Neural cell (in vitro differentiated cells): ENCODE results near the gene PDE4D. TPM values are rescaled to one million over a fixed set of nuclear protein-coding genes. Genes with fewer than 3 reads are reported as not detected.

Source experiments
- H2AFZ ChIP-seq: fragments of 200-600, 300-800 bp; sonication (generic), shearing (Covaris generic); 2 replicates; pipeline ENCODE4 v1.6.0; 2014; ENCODE audit warnings: low read depth, mild to moderate bottlenecking, antibody characterized with exemption, low read length, moderate library complexity
- H3F3A ChIP-seq: fragments of 200-600 bp; shearing (Covaris generic); 2 replicates; pipeline ENCODE4 v1.6.1; 2016; ENCODE audit warnings: mild to moderate bottlenecking, moderate library complexity, mixed read lengths, antibody characterized with exemption, low read length; ENCODE audit not compliant: insufficient read depth, poor library complexity, severe bottlenecking
- H3K27ac ChIP-seq: fragments of 200-600, 300-800 bp; sonication (generic), shearing (Covaris generic); 2 replicates; pipeline ENCODE4 v1.5.1; 2014; ENCODE audit warnings: mild to moderate bottlenecking, low read length, moderate library complexity
- H3K27me3 ChIP-seq: fragments of 300-800, 200-600 bp; sonication (generic), shearing (Covaris generic); 2 replicates; pipeline ENCODE4 v1.6.0; 2014; ENCODE audit warnings: mild to moderate bottlenecking, low read depth, low read length, moderate library complexity; ENCODE audit not compliant: insufficient read depth
- H3K36me3 ChIP-seq: fragments of 300-800, 200-600 bp; sonication (generic), shearing (Covaris generic); 2 replicates; pipeline ENCODE4 v1.5.1; 2014; ENCODE audit warnings: mild to moderate bottlenecking, antibody characterized with exemption, low read length, moderate library complexity; ENCODE audit not compliant: insufficient read depth
- H3K4me2 ChIP-seq: fragments of 300-800, 200-600 bp; sonication (generic), shearing (Covaris generic); 2 replicates; pipeline ENCODE4 v1.6.0; 2014; ENCODE audit warnings: mild to moderate bottlenecking, low read length
- H3K4me3 ChIP-seq: fragments of 300-800, 200-600 bp; sonication (generic), shearing (Covaris generic); 2 replicates; pipeline ENCODE4 v1.5.1; 2014; ENCODE audit warnings: mild to moderate bottlenecking, low read length, moderate library complexity
- H3K79me2 ChIP-seq: fragments of 200-600 bp; shearing (Covaris generic); replicated peaks from 2 replicates; pipeline ENCODE4 v1.6.0; 2014; ENCODE audit warnings: mild to moderate bottlenecking, low read length, moderate library complexity; ENCODE audit not compliant: insufficient read depth
- H3K9ac ChIP-seq: fragments of 300-800, 200-600 bp; sonication (generic), shearing (Covaris generic); 2 replicates; pipeline ENCODE4 v1.6.1; 2016; ENCODE audit warnings: mild to moderate bottlenecking, low read length, mixed read lengths
- H3K9me2 ChIP-seq: fragments of 200-600 bp; shearing (Covaris generic); 2 replicates; pipeline ENCODE4 v1.6.1; 2016; ENCODE audit warnings: mild to moderate bottlenecking, low read length, mixed read lengths; ENCODE audit not compliant: insufficient read depth
- H3K9me3 ChIP-seq: fragments of 200-600, 300-800 bp; sonication (generic), shearing (Covaris generic); 2 replicates; pipeline ENCODE4 v1.6.1; 2016; ENCODE audit warnings: mild to moderate bottlenecking, mixed run types, low read length, moderate library complexity, mixed read lengths
- H4K20me1 ChIP-seq: fragments of 200-600 bp; shearing (Covaris generic); 2 replicates; pipeline ENCODE4 v1.6.1; 2016; ENCODE audit warnings: mild to moderate bottlenecking, mixed run types; ENCODE audit not compliant: insufficient read depth
- EZH2 ChIP-seq: fragments of 200-600, 300-800 bp; shearing (Covaris generic), sonication (generic); IDR thresholded peaks from 2 replicates; pipeline ENCODE4 v1.6.1; 2014; ENCODE audit warnings: antibody characterized with exemption, low read length, borderline replicate concordance, mild to moderate bottlenecking; ENCODE audit not compliant: insufficient read depth, poor library complexity, severe bottlenecking
- MXI1 ChIP-seq: fragments of 450-650 bp; conservative IDR thresholded peaks from 2 replicates; pipeline ENCODE4 v1.6.1; 2014; ENCODE audit warnings: antibody characterized with exemption, mild to moderate bottlenecking; ENCODE audit not compliant: poor library complexity, severe bottlenecking
- POLR2AphosphoS5 ChIP-seq: IDR thresholded peaks from 2 replicates; pipeline ENCODE4 v1.6.1; 2012
- RAD21 ChIP-seq: fragments of 450-650 bp; conservative IDR thresholded peaks from 2 replicates; pipeline ENCODE4 v1.6.1; 2014; ENCODE audit warnings: antibody characterized with exemption, mild to moderate bottlenecking, moderate library complexity
- SMC3 ChIP-seq: fragments of 450-650 bp; conservative IDR thresholded peaks from 2 replicates; pipeline ENCODE4 v1.6.1; 2014; ENCODE audit warnings: antibody characterized with exemption, mild to moderate bottlenecking, moderate library complexity; ENCODE audit not compliant: poor library complexity
- TAF1 ChIP-seq: IDR thresholded peaks from 2 replicates; pipeline ENCODE4 v1.6.1; 2012; ENCODE audit warnings: low read depth
- polyA plus RNA-seq: library from polyadenylated mRNA; depleted of rRNA; stranded (reverse); fragments of >200 nt; gene quantifications from 2 replicates; pipeline ENCODE4 v1.2.3, GENCODE V29; 2014
- TF ChIP-seq, protein P1 (sequence below): fragments of 450-650 bp; IDR thresholded peaks from 2 replicates; pipeline ENCODE4 v1.5.1; 2014; ENCODE audit warnings: antibody characterized with exemption, mild to moderate bottlenecking, moderate library complexity; ENCODE audit not compliant: poor library complexity, severe bottlenecking
- TF ChIP-seq, protein P2 (sequence below): IDR thresholded peaks from 2 replicates; pipeline ENCODE4 v1.6.1; 2012; ENCODE audit warnings: borderline replicate concordance

The PDE4D gene
- polyA plus RNA-seq, 1 donor from 2014 or later = 42.8 TPM

DNA sequence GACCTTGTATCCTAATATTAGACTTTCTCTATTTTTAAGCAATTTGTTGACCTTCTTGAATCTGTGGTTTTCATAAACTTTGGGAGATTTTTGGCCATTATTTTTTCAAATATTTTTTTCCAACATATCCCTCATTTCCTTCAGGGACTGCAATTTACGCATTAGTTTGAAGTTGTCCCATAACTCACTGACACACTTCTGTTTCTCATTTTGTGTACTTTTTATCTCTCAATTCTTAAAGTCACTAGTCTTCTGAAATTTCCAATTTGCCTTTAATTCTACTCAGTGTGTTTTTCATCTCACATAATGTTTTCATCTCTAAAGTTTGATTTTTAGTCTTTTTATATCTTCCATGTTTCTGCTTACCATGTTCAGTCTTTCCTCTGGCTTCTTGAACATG is 953.9 kb downstream of the PDE4D start:
- Histone ChIP-seq H3K9ac (no peak overlapping the region), H3K36me3 (no peaks in the 10 kb centered on the region), H4K20me1 (no peaks in the 10 kb centered on the region), H3K4me3 (no peak overlapping the region), H2AFZ (no peak overlapping the region), H3K27ac (no peak overlapping the region), H3K9me2 (no peaks in the 10 kb centered on the region), H3K27me3 (no peaks in the 10 kb centered on the region), H3K9me3 (no peaks in the 10 kb centered on the region), H3F3A (no peaks in the 10 kb centered on the region), H3K79me2 (no peaks in the 10 kb centered on the region), H3K4me2 (no peak overlapping the region)
- TF ChIP-seq TAF1 = no peak
- TF ChIP-seq, protein P1, sequence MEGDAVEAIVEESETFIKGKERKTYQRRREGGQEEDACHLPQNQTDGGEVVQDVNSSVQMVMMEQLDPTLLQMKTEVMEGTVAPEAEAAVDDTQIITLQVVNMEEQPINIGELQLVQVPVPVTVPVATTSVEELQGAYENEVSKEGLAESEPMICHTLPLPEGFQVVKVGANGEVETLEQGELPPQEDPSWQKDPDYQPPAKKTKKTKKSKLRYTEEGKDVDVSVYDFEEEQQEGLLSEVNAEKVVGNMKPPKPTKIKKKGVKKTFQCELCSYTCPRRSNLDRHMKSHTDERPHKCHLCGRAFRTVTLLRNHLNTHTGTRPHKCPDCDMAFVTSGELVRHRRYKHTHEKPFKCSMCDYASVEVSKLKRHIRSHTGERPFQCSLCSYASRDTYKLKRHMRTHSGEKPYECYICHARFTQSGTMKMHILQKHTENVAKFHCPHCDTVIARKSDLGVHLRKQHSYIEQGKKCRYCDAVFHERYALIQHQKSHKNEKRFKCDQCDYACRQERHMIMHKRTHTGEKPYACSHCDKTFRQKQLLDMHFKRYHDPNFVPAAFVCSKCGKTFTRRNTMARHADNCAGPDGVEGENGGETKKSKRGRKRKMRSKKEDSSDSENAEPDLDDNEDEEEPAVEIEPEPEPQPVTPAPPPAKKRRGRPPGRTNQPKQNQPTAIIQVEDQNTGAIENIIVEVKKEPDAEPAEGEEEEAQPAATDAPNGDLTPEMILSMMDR = no peak

DNA sequence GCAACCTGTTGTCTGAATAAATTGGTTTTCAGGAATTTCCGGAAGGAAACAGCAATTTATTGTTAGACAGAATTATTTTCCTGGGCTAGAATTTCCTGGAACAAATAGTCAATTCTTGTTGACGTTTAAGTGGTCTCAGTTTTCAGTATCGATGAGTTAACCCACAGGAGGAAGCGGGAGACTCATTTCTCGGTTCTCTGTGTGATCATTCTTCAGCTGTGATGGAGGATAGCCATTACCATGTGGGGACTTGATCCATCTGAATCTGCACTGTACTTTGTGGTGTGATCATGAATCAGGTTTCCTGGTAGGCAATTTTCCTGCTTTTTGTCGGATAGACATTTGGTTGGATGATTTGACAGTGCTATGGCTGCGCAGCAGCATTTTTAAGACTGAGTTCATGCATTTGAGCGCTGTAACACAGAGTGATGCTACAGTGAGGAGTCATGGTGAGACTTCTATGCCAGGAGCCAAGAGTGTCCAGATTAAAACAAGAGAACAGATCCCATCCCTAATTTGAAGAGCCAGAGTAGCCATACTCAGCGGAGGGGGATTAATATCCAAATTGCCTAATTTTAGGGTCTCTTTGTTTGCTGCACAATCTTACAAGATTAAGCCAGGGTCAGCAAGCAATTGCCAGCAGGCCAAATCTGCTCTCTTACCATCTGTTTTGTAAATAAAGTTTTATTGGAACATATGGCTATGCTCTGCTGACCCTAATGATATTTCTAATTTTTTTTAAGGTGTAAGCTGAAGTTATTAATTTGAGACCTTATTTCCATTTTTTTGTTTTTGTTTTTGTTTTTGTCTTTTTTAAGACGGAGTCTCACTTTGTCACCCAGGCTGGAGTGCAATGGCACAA is 954.7 kb downstream of the PDE4D start:
- no peaks in the 10 kb centered on the region for H4K20me1 ChIP-seq
- H3K4me3 ChIP-seq = no peak overlapping the region
- no peaks in the 10 kb centered on the region for H3K79me2 ChIP-seq
- no peak overlapping the region for H2AFZ ChIP-seq
- no peaks in the 10 kb centered on the region for H3K36me3 ChIP-seq
- no peaks in the 10 kb centered on the region for H3F3A ChIP-seq
- no peaks in the 10 kb centered on the region for H3K9me2 ChIP-seq
- no peak overlapping the region for H3K27ac ChIP-seq
- no peak overlapping the region for H3K4me2 ChIP-seq
- no peaks in the 10 kb centered on the region for H3K27me3 ChIP-seq
- TF ChIP-seq POLR2AphosphoS5 (no peak), TAF1 (no peak), MXI1 (no peak)
- no peak overlapping the region for H3K9ac ChIP-seq
- H3K9me3 ChIP-seq = no peaks in the 10 kb centered on the region

DNA sequence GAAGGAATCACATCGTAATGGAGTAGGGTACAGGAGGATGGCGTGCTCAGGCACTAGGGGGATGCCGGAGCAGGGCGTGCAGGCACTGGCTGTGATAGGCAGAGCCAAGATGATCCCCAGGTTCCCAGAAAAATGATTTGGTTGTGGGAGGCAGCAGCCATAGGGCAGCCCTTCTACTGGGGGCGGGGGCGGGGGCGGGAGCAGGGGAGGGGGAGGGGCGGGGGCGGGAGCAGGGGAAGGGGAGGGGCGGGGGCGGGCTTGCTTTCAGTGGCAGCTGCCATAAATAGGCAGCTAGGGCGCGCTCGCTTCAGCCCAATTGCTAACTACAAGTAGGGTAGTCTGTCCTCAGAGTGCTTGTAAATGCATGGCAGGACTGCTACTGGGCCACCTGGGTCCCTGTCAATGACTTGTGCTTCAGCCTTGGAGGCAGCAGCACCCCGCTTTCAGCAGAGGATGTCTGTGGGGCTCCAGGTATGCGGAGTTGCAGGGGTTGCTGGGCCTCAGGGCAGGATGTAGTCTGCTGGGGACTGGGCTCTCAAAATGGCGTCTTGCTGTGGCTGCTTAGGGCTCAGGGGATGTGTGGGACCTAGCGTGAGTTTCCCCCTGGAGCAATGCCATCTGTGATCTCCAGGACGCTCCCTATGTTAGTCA is 956.4 kb downstream of the PDE4D start:
- Histone ChIP-seq H2AFZ (no peak overlapping the region), H4K20me1 (no peaks in the 10 kb centered on the region), H3K4me2 (no peak overlapping the region), H3F3A (no peaks in the 10 kb centered on the region), H3K27ac (no peak overlapping the region), H3K4me3 (no peak overlapping the region), H3K9me3 (no peaks in the 10 kb centered on the region), H3K9me2 (no peaks in the 10 kb centered on the region), H3K79me2 (no peaks in the 10 kb centered on the region), H3K27me3 (no peaks in the 10 kb centered on the region), H3K9ac (no peak overlapping the region), H3K36me3 (no peaks in the 10 kb centered on the region)
- no peak for TF ChIP-seq MXI1

DNA sequence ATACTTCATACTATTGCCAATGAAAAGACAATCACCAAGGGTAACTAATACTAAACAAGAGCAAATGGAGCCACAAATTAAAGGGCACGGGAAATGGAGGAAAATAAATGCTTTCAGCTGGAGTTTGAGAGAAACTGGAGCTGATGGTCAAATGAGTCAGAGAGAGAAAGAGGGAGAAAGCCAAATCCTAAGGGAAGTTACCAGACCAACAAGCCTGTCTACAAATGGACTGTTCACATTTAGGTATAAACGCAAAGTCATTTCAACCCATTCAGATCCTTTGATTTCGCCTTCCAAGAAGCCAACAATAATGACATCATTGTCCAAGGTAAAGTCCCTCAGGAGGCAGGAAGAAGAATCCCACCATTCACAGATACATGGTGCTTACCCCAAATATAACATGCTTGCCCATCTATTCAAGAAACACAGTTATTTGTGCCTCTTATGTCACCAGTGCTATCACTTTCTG is 958.9 kb downstream of the PDE4D start:
- Histone ChIP-seq H3K79me2 (no peaks in the 10 kb centered on the region), H3K4me2 (no peak overlapping the region), H2AFZ (no peak overlapping the region)
- TF ChIP-seq TAF1 (no peak), RAD21 (no peak), EZH2 (no peak), SMC3 (no peak), MXI1 (no peak), POLR2AphosphoS5 (no peak)
- TF ChIP-seq, protein P1 = no peak
- TF ChIP-seq, protein P2, sequence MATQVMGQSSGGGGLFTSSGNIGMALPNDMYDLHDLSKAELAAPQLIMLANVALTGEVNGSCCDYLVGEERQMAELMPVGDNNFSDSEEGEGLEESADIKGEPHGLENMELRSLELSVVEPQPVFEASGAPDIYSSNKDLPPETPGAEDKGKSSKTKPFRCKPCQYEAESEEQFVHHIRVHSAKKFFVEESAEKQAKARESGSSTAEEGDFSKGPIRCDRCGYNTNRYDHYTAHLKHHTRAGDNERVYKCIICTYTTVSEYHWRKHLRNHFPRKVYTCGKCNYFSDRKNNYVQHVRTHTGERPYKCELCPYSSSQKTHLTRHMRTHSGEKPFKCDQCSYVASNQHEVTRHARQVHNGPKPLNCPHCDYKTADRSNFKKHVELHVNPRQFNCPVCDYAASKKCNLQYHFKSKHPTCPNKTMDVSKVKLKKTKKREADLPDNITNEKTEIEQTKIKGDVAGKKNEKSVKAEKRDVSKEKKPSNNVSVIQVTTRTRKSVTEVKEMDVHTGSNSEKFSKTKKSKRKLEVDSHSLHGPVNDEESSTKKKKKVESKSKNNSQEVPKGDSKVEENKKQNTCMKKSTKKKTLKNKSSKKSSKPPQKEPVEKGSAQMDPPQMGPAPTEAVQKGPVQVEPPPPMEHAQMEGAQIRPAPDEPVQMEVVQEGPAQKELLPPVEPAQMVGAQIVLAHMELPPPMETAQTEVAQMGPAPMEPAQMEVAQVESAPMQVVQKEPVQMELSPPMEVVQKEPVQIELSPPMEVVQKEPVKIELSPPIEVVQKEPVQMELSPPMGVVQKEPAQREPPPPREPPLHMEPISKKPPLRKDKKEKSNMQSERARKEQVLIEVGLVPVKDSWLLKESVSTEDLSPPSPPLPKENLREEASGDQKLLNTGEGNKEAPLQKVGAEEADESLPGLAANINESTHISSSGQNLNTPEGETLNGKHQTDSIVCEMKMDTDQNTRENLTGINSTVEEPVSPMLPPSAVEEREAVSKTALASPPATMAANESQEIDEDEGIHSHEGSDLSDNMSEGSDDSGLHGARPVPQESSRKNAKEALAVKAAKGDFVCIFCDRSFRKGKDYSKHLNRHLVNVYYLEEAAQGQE = no peak

More for the DNA sequence above, 958.9 kb downstream of the PDE4D start:
- H3F3A ChIP-seq = no peaks in the 10 kb centered on the region
- H3K9me2 ChIP-seq = no peaks in the 10 kb centered on the region
- no peaks in the 10 kb centered on the region for H3K9me3 ChIP-seq
- no peaks in the 10 kb centered on the region for H4K20me1 ChIP-seq
- no peak overlapping the region for H3K27ac ChIP-seq
- no peak overlapping the region for H3K9ac ChIP-seq
- no peak overlapping the region for H3K4me3 ChIP-seq
- no peaks in the 10 kb centered on the region for H3K36me3 ChIP-seq
- no peaks in the 10 kb centered on the region for H3K27me3 ChIP-seq
